ENCODE results near the gene WDR93. TPM values are rescaled to one million over a fixed set of nuclear protein-coding genes. Genes with fewer than 3 reads are reported as not detected.

The WDR93 gene
- total RNA-seq (2014; rRNA removed; shearing (Covaris generic); ENCODE audit: low replicate concordance), result 0.93 and 1.5 TPM in 2 replicates

DNA sequence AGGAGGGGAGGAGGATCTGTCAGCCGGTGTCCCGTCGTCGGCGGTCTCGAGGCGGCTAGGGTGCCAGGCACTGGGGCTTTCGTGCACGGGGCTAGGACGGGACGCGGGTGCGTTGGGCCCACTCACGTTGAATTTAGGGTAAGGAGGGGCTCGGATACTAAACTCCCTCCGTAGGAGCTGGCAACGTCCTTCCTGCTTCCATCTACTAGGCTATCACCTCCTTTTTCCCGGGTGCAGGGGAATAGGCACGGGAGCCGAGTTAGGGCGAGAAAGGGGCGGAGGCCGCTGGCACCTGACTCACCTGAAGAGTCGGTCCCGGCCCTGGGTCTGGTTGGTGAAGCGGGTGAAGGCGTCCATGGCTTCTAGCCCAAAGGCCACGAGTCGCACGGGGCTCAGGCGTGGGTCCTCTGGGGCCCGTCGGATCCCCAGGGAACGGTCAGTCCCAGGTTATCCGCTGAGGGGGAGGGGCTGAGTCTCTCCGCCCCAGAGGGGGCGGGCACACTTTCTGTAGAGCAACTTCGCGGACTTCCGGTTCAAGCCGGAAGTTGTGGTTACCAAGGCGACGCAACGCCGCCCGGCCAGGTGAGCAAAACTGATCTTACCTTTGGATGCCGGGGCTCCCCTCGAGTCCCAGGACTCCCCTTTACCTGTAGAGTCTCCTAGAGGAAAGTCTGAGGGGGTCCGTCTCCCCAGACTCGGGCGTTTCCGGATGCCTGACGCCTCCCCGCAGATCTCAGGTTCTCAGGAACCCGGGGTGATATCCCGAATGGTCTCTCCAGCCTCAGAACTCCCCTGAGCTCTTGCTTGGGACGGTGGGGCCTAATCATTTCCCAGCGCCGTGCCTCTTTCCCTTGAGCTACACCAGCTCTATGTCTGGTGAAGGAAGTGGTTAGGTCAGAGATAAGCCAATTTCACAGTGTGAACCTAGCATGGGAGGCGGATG, at the start of gene WDR93, which contains the start of gene PEX11A:
Gene WDR93, plus strand, starts transcription at position 536 of the 943 bp plus-strand sequence. CDS start 10,936 bp downstream, outside the sequence.
Gene PEX11A, minus strand, starts transcription at position 479 of the 943 bp plus-strand sequence. Its CDS starts 122 bp downstream, at position 357.
- DNase-seq (ENCODE audit: low read depth), result peak; percentile 81
- in situ Hi-C loops (cut with HindIII; ENCODE audit: low pct_unique_long_range_greater_than_20kb, low sequenced_read_pairs), result no loop called here

GRCh38 chr15:89641053-89641452, 49.6 kb upstream of the WDR93 start:
- in situ Hi-C loops (cut with HindIII; ENCODE audit: low pct_unique_long_range_greater_than_20kb, low sequenced_read_pairs), result no loop called here
- no peak for DNase-seq (ENCODE audit: low read depth)

- in situ Hi-C loops (cut with HindIII; ENCODE audit: low pct_unique_long_range_greater_than_20kb, low sequenced_read_pairs), result no loop called here
- DNase-seq (ENCODE audit: low read depth), result no peak
These were observed 48.5 kb upstream of the WDR93 start for GRCh38 chr15:89642106-89642505.

DNA sequence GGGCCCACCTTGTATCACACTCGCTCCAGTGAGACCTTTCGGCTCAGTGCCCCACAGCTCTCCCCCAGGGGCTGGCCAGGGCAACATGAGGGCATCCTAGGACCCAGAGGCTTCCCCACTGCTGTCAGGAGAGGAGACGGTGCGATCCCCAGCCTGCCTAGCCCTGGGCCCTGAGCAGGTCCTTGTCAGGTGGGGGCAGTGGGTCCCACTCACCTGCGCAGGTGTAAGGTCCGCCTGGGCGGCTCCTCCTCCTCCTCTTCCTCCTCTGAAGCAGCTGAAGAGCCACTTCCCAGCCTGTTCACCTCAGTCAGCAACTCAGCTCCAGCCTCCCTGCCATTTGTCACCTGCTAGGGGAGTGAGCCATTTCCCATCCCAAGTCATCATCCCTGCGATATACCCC, 44.9 kb upstream of the WDR93 start:
- in situ Hi-C loops (cut with HindIII; ENCODE audit: low pct_unique_long_range_greater_than_20kb, low sequenced_read_pairs), result no loop called here
- no peak for DNase-seq (ENCODE audit: low read depth)

DNA sequence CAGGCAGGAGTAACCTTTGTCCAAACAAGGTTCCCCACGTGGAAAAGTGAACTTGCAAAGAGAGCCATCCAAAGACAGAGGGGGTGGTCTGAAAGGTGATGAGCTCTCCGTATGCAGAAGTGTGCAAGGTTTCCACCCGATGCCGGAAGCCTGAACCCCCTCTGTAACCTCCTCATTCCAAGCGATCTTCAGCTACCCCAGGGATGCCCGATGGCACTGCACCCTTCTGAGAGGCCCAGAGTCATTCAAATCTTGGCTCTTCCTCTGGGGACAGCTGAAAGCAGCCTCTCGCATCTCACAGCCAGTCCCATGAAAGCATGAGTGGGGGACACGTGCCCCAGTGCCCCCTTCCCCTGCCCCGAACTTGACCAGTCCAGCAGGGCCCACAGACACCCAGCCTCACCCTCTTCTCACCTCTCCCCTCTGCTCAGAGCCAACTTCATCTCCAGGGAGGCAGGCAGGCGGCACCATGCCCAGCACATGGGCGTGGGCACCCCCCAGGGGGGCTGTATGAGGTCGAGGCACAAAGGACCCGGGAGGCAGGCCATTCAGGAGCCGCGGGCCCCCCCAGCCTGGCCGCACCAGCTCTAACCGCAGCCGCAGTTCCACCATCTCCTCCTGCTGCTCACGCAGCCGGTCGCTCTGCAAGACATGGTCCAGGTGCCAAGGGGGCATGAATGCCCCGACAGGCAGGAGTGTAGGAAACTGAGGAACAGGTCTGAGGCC, 44.0 kb upstream of the WDR93 start:
- DNase-seq (ENCODE audit: low read depth), result no peak
- in situ Hi-C loops (cut with HindIII; ENCODE audit: low pct_unique_long_range_greater_than_20kb, low sequenced_read_pairs), result no loop called here

DNA sequence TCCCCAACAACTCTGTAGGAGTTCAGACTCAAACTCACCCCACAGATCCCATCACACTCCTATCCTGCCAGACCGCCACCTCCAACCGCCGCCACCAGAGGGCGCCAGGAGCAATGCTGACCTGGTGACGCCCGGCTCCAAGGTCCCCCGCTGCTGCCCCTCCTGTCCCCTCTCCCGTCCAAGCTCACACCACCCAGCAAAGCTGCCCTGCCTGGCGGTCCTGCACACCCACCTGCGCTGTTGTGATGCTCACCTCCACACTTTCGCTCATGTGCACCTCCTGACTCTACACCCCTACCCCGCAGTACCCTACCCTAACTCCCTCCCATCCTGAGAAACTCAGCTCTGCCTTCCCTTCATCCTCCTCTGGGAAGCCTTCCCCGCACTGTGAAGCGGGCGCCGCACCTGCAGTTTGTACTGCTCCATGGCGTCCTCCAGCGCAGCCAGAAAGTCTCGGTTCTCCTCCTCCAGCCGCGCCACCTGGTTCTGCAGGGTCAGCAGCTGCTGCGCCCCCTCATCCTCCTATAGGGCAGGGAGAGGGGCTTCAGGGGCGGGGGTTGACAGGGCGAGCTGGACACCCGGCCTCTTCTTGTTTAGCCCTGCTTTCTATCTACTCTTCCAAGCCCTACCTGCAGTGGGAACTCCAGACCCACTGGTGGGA, 43.3 kb upstream of the WDR93 start:
- peak; percentile 39 for DNase-seq (ENCODE audit: low read depth)
- in situ Hi-C loops (cut with HindIII; ENCODE audit: low pct_unique_long_range_greater_than_20kb, low sequenced_read_pairs), result no loop called here

DNA sequence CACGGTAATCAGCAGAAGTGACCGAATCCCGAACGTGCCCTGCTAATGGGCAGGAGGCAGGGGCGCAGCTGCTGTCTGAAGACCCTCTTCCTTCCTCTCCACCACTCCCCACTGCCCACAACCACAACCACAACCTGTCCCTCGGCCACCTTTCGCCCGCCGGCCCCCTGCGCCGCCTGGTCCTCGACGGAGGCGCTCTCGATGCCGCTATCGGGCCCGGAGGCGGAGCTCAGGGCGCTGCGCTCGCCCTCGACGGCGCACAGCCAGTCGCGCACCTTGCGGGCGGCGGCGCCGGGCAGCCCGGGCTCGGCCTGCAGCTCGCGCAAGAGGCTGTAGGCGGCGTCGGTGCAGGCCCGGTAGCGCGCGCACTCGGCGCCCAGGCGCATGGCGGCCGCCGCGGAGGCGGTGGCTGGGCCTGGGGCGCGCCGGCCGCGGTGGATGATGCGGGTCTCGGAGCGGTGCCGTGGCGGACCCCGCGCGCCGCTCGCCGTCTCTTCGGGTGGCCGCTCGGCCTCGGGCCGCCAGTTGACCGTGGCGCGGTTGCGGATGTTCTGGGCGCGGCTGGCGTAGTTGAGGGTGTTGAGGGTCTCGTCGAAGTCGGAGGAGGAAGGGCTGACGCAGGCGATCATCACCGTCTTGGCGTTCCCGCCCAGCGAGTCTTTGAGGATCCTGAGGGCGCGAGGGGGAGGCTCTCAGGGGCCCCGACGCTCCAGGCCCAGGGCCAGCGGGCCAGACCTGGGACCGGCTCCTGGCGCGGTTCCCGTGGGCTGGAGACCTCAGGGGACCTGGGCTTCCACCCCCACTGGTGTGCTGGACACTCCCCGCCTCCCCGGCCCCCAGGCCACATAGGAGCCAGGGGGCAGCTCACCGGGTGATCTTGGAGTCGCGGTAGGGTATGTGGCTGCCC, 42.3 kb upstream of the WDR93 start:
- in situ Hi-C loops (cut with HindIII; ENCODE audit: low pct_unique_long_range_greater_than_20kb, low sequenced_read_pairs), result no loop called here
- no peak for DNase-seq (ENCODE audit: low read depth)

GRCh38 chr15:89649013-89649625, 41.5 kb upstream of the WDR93 start:
- DNase-seq (ENCODE audit: low read depth), result no peak
- in situ Hi-C loops (cut with HindIII; ENCODE audit: low pct_unique_long_range_greater_than_20kb, low sequenced_read_pairs), result no loop called here

- DNase-seq (ENCODE audit: low read depth), result no peak
- in situ Hi-C loops (cut with HindIII; ENCODE audit: low pct_unique_long_range_greater_than_20kb, low sequenced_read_pairs), result no loop called here
These were observed 40.9 kb upstream of the WDR93 start for GRCh38 chr15:89649716-89650115.

- in situ Hi-C loops (cut with HindIII; ENCODE audit: low pct_unique_long_range_greater_than_20kb, low sequenced_read_pairs), result no loop called here
- DNase-seq (ENCODE audit: low read depth), result no peak
These were observed 38.5 kb upstream of the WDR93 start for GRCh38 chr15:89652131-89652530.

DNA sequence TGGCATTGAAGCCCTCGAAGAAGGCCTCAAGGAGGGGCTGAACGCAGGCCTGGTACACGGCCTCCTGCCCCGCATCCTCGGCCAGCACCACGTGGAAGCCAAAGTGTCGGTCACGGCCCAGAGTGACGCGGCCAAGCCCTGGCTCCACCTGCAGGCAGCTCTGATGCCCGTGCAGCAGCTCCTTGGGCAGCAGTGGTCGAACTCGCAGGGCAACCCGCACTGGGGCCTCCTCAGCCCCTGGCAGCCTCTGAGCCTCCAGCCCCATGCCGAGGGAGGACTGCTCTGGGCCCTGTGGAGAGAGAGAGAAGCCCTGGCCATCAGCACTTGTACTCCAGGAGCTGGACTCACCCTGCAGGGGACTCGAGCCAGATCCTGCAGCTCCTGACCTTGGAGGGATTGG, 37.9 kb upstream of the WDR93 start:
- in situ Hi-C loops (cut with HindIII; ENCODE audit: low pct_unique_long_range_greater_than_20kb, low sequenced_read_pairs), result no loop called here
- no peak for DNase-seq (ENCODE audit: low read depth)

DNA sequence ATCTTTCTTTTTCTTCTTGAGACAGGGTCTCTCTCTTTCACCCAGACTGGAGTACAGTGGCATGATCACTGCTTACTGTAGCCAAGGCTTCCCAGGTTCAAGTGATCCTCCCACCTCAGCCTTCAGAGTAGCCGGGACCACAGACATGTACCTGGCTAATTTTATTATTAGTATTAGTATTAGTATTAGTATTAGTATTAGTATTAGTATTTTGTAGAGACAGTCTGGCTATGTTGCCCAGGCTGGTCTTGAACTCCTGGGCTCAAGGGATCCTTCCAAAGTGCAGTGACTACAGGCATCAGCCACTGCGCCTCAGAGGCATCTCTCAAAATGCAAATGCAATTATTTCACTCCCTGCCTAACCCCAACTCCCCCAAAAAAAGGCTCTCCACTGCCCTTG, 37.0 kb upstream of the WDR93 start:
- in situ Hi-C loops (cut with HindIII; ENCODE audit: low pct_unique_long_range_greater_than_20kb, low sequenced_read_pairs), result no loop called here
- DNase-seq (ENCODE audit: low read depth), result no peak

DNA sequence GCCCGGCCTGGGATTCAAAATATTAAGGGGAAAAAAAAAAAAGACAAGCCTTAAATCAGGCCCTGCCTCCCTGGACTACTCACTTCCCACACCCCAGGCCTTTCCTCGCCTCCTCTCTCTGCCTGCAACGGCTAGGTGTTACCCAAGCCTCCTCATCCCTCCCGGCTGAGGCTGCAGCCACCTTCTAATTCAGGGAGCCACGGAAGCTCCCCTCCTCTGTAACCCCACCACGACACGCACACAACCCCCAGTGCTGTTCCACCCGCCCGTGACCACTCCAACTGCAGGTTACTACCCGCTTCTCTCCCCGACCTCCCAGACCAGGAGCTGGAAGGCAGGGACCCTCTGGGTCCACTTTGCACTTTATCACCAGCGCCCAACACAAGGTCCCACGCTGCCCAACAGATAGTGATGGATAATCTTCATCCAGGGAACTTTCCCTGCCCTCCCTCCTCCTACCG, 36.3 kb upstream of the WDR93 start:
- no peak for DNase-seq (ENCODE audit: low read depth)
- in situ Hi-C loops (cut with HindIII; ENCODE audit: low pct_unique_long_range_greater_than_20kb, low sequenced_read_pairs), result no loop called here

DNA sequence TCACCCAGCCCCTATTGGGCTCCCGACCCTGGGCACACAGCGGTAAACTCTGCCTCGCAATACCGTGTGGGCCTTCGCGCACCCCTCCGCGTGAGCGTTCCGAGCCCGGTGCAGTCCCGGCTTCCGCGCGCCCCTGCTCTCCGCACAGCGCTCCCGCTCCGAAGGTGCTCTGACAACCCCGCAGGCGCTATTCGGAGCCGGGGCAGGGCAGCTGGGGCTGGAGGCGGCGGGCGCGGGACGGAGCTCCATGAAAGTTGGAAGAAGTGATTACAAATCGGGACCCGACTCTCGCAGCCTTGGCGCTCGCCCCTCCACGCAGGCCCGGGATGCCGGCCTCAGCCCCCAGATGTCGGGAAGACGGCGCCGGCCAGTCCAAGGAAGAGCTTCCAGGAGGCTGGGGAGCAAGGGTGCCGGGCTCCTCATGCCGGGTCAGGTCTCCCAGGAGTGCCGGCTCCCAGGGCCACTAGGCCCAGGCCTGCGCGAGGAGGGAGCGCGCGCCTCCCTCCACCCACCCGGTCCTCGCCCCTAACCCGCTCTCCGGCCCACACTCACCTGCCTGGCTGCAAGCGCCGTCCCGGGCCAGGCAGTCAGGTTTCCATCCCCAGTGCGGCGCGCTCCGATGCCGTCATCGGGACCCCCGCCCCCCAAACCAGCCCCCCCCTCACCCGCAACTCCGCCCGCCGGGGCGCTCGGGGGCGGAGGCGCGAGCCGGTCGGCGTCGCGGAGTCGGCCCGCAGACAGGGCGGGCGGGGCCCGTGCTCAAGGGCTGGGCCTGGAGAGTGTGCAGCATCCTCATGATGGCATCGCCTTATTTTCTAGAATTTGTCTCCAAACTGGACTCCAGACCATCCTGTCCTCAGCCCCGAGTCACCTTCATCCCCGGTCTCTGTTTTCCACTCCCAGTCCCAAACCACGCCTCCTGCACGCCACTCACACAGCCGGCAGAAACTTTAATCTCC, 35.5 kb upstream of the WDR93 start, which contains the start of gene KIF7:
Gene KIF7, minus strand, starts transcription at position 621 of the 959 bp plus-strand sequence. CDS start 2,537 bp downstream, outside the sequence.
- in situ Hi-C loops (cut with HindIII; ENCODE audit: low pct_unique_long_range_greater_than_20kb, low sequenced_read_pairs), result no loop called here
- DNase-seq (ENCODE audit: low read depth), result no peak

GRCh38 chr15:89656116-89656815, 34.3 kb upstream of the WDR93 start:
- in situ Hi-C loops (cut with HindIII; ENCODE audit: low pct_unique_long_range_greater_than_20kb, low sequenced_read_pairs), result no loop called here
- no peak for DNase-seq (ENCODE audit: low read depth)
